OCI-LY3 (cell line): ENCODE results near the gene ADGRG6.

ENCODE experiments used
- CTCF ChIP-seq: fragments of 200-600, 300-600 bp; sonication (generic); IDR thresholded peaks from 2 replicates; pipeline ENCODE4 v1.5.1; 2014; ENCODE audit warnings: antibody characterized with exemption, low read length, low read depth
- EZH2phosphoT487 ChIP-seq: fragments of 200-600 bp; shearing (Covaris generic); IDR thresholded peaks from 2 replicates; pipeline ENCODE4 v1.6.1; 2018; ENCODE audit warnings: antibody characterized with exemption, mixed run types, low read depth

- TF ChIP-seq CTCF, result no peak
- TF ChIP-seq EZH2phosphoT487, result no peak
Observed at GRCh38 chr6:142485256-142485655, 183.4 kb downstream of the ADGRG6 start.
